GM12878 (cell line): Measurements from ENCODE around the gene ERC1. TPM values are rescaled to one million over a fixed set of nuclear protein-coding genes. Genes with fewer than 3 reads are reported as not detected.

Source experiments
- ATAC-seq: fragments of 200-7000 bp; cut with Tn5 transposase; 3 replicates; pipeline ENCODE4 v1.9.1; 2020; ENCODE audit warnings: mild to moderate bottlenecking, moderate library complexity
- BruUV-seq: library from RNA; stranded (reverse); fragments of 400-500 nt; replicated peaks from 2 replicates; lab custom pipeline; 2021; lab: Mats Ljungman, UMichigan
- CTCF ChIA-PET: fragments of 300-600 bp; sonication (Branson Sonifier 250); formaldehyde crosslinking; extraction: SDS; loops from one replicate; lab custom pipeline; 2021; ENCODE audit warnings: inconsistent platforms; lab: Yijun Ruan, JAX
- POLR2A ChIA-PET: fragments of 350-600 bp; formaldehyde crosslinking; extraction: SDS; loops from one replicate; lab custom pipeline; 2021; ENCODE audit warnings: inconsistent platforms; lab: Charles Lee
- RAD21 ChIA-PET: fragments of 300-600 bp; sonication (Branson Sonifier 250); formaldehyde crosslinking; loops from one replicate; lab custom pipeline; 2023; ENCODE audit warnings: antibody characterized with exemption; ENCODE audit not compliant: unreplicated experiment; lab: Charles Lee
- SMC1A ChIA-PET: fragments of 300-600 bp; sonication (Branson Sonifier 250); formaldehyde crosslinking; loops from one replicate; lab custom pipeline; 2023; ENCODE audit not compliant: unreplicated experiment, uncharacterized antibody; lab: Charles Lee
- DNase-seq: peaks from one replicate; pipeline ENCODE4 v3.0.0-alpha.2; 2011; ENCODE audit warnings: low read depth, low spot score
- FAIRE-seq: peaks from 3 replicates; lab custom pipeline; 2011; peaks lifted over from hg19 to GRCh38; lab: Jason Lieb, UNC
- H2AFZ ChIP-seq: 2 replicates; pipeline ENCODE4 v1.6.0; 2011; ENCODE audit warnings: low read depth, low read length, control low read depth; ENCODE audit not compliant: control insufficient read depth
- H3K27ac ChIP-seq: 2 replicates; pipeline ENCODE4 v1.5.1; 2011; ENCODE audit warnings: control low read depth; ENCODE audit not compliant: control insufficient read depth, insufficient read depth
- H3K27me3 ChIP-seq, 2 experiments: replicated peaks in 1 of 2; 2 replicates each; pipeline versions ENCODE4 v1.6.0 to v1.6.1; 2011; ENCODE audit warnings: low read length in 1 of 2; ENCODE audit not compliant: control insufficient read depth in 2 of 2, insufficient read depth in 2 of 2
- H3K36me3 ChIP-seq, 2 experiments: 2 replicates each; pipeline ENCODE4 v1.5.1; 2011; ENCODE audit warnings: low read length in 1 of 2; ENCODE audit not compliant: control insufficient read depth in 2 of 2, insufficient read depth in 2 of 2
- H3K4me1 ChIP-seq: 2 replicates; pipeline ENCODE4 v1.6.1; 2011; ENCODE audit warnings: mild to moderate bottlenecking, low read length, moderate library complexity, mixed read lengths; ENCODE audit not compliant: control insufficient read depth, insufficient read depth
- H3K4me2 ChIP-seq: 2 replicates; pipeline ENCODE4 v1.6.0; 2011; ENCODE audit warnings: control low read depth; ENCODE audit not compliant: control insufficient read depth, insufficient read depth
- H3K4me3 ChIP-seq: fragments of 200-600 bp; sonication (generic); 2 replicates; pipeline ENCODE4 v1.5.1; 2016
- H3K79me2 ChIP-seq: 2 replicates; pipeline ENCODE4 v1.6.0; 2011; ENCODE audit warnings: low read length; ENCODE audit not compliant: control insufficient read depth, insufficient read depth
- H3K9ac ChIP-seq: 2 replicates; pipeline ENCODE4 v1.8.0; 2011; ENCODE audit warnings: low read length, control low read depth, mixed read lengths; ENCODE audit not compliant: control insufficient read depth, insufficient read depth
- H3K9me3 ChIP-seq: replicated peaks from 3 replicates; pipeline ENCODE4 v1.5.1; 2011; ENCODE audit warnings: mild to moderate bottlenecking, low read length; ENCODE audit not compliant: control insufficient read depth, insufficient read depth
- H4K20me1 ChIP-seq: 2 replicates; pipeline ENCODE4 v1.6.0; 2011; ENCODE audit not compliant: control insufficient read depth, insufficient read depth
- CBX3 ChIP-seq: fragments of 200-600 bp; sonication (generic); IDR thresholded peaks from 2 replicates; pipeline ENCODE4 v1.6.1; 2016; ENCODE audit warnings: low read depth, borderline replicate concordance
- CHD2 ChIP-seq: IDR thresholded peaks from 2 replicates; pipeline ENCODE4 v1.6.1; 2011; ENCODE audit warnings: low read depth, low read length, improper control_type of control experiment, borderline replicate concordance
- CHD4 ChIP-seq: fragments of 200-600 bp; sonication (generic); IDR thresholded peaks from 2 replicates; pipeline ENCODE4 v1.6.1; 2016; ENCODE audit warnings: mild to moderate bottlenecking
- CREM ChIP-seq: IDR thresholded peaks from 2 replicates; pipeline ENCODE4 v1.6.1; 2014; ENCODE audit warnings: antibody characterized with exemption, low read depth
- FOS ChIP-seq: IDR thresholded peaks from 3 replicates; pipeline ENCODE4 v1.6.1; 2011; ENCODE audit warnings: borderline replicate concordance; ENCODE audit not compliant: insufficient read length; ENCODE audit errors: extremely low read depth
- GATAD2B ChIP-seq: fragments of 450-650 bp; conservative IDR thresholded peaks from 2 replicates; pipeline ENCODE4 v1.6.1; 2017; ENCODE audit warnings: low read depth, mild to moderate bottlenecking, moderate library complexity
- NR2C2 ChIP-seq: IDR thresholded peaks from 2 replicates; pipeline ENCODE4 v1.6.1; 2011; ENCODE audit warnings: borderline replicate concordance, low read depth; ENCODE audit not compliant: control insufficient read depth, insufficient read length
- PML ChIP-seq: IDR thresholded peaks from 2 replicates; pipeline ENCODE4 v1.6.1; 2012; ENCODE audit warnings: low read length, inconsistent platforms
- RBBP5 ChIP-seq: fragments of 200-600 bp; sonication (generic); conservative IDR thresholded peaks from 2 replicates; pipeline ENCODE4 v1.6.1; 2016
- RCOR1 ChIP-seq: conservative IDR thresholded peaks from 2 replicates; pipeline ENCODE4 v1.6.1; 2012; ENCODE audit warnings: low read depth, low read length, improper control_type of control experiment
- SIX5 ChIP-seq: IDR thresholded peaks from 2 replicates; pipeline ENCODE4 v1.6.1; 2011; ENCODE audit warnings: mild to moderate bottlenecking, low read depth, low read length, moderate library complexity; ENCODE audit not compliant: severe bottlenecking
- STAT1 ChIP-seq: fragments of 450-650 bp; conservative IDR thresholded peaks from 2 replicates; pipeline ENCODE4 v1.6.1; 2014; ENCODE audit warnings: antibody characterized with exemption, mild to moderate bottlenecking
- STAT3 ChIP-seq: IDR thresholded peaks from 2 replicates; pipeline ENCODE4 v1.6.1; 2011; ENCODE audit warnings: low read depth, low read length, improper control_type of control experiment
- ZSCAN29 ChIP-seq: fragments of 450-650 bp; IDR thresholded peaks from 2 replicates; pipeline ENCODE4 v1.6.1; 2017; ENCODE audit warnings: mild to moderate bottlenecking, moderate library complexity
- WGBS: methylation state at CpG from one replicate; pipeline ENCODE4 v1.1.6; 2016; ENCODE audit warnings: low lambda C conversion rate; ENCODE audit not compliant: insufficient replicate concordance, insufficient coverage; ENCODE audit errors: missing lambda C conversion rate; 5-methylcytosine and 5-hydroxymethylcytosine counted together
- in situ Hi-C: fragments of 300-500 bp; cut with MboI; formaldehyde crosslinking; loops from 9 replicates; pipeline ENCODE4 v1.14.3; 2018; ENCODE audit warnings: mixed read lengths
- intact Hi-C: fragments of 100-400 bp; cut with micrococcal nuclease; formaldehyde crosslinking; loops from one replicate; pipeline ENCODE4 v1.14.2; 2022; ENCODE audit not compliant: unreplicated experiment
- polyA plus RNA-seq, 11 experiments: library from polyadenylated mRNA; depleted of rRNA in 4 of 11; unstranded in 6 of 11; stranded (reverse) in 5 of 11; fragments of >200 nt; fragmentation: Nextera tagmentation in 4 of 11; fragmentation: Illumina TruSeq in 1 of 11; extraction: Ambion mirVana in 4 of 11; extraction: Trizol in 1 of 11; gene quantifications; 1 replicate in 1 of 11; 2 replicates in 10 of 11; pipeline versions ENCODE4 v1.2.1 to v1.2.3, GENCODE V29; 2011 to 2016; ENCODE audit warnings: inconsistent platforms in 2 of 11, missing spikeins in 2 of 11, low read depth in 1 of 11
- total RNA-seq, 4 experiments: library from RNA; depleted of rRNA in 3 of 4; stranded (reverse); fragments of >200 nt in 3 of 4; fragmentation: Illumina TruSeq in 1 of 4; extraction: Trizol in 1 of 4; gene quantifications; 2 replicates each; pipeline versions ENCODE4 v1.2.1 to v1.2.3, GENCODE V29; 2013 to 2021
- TF ChIP-seq, protein P1 (sequence below): IDR thresholded peaks from 2 replicates; pipeline ENCODE4 v1.6.1; 2012; ENCODE audit warnings: low read depth, low read length, improper control_type of control experiment
- TF ChIP-seq, protein P2 (sequence below): fragments of 450-650 bp; IDR thresholded peaks from 2 replicates; pipeline ENCODE4 v1.6.1; 2014; ENCODE audit warnings: mild to moderate bottlenecking
- TF ChIP-seq, protein P3 (sequence below): fragments of 450-650 bp; IDR thresholded peaks from 2 replicates; pipeline ENCODE4 v1.6.1; 2017; ENCODE audit warnings: mild to moderate bottlenecking, low read depth, inconsistent platforms; ENCODE audit not compliant: poor library complexity, severe bottlenecking
- TF ChIP-seq, protein P4 (sequence below): fragments of 450-650 bp; IDR thresholded peaks from 2 replicates; pipeline ENCODE4 v1.6.1; 2017; ENCODE audit warnings: low read depth, mild to moderate bottlenecking, moderate library complexity

Gene ERC1
- total and polyA plus RNA-seq, 10 of the 15 experiments (the other 5 are each of a cell fraction or from before 2014, with no cell fraction given), result 0.75 to 8.0 (median 5.0) TPM

DNA sequence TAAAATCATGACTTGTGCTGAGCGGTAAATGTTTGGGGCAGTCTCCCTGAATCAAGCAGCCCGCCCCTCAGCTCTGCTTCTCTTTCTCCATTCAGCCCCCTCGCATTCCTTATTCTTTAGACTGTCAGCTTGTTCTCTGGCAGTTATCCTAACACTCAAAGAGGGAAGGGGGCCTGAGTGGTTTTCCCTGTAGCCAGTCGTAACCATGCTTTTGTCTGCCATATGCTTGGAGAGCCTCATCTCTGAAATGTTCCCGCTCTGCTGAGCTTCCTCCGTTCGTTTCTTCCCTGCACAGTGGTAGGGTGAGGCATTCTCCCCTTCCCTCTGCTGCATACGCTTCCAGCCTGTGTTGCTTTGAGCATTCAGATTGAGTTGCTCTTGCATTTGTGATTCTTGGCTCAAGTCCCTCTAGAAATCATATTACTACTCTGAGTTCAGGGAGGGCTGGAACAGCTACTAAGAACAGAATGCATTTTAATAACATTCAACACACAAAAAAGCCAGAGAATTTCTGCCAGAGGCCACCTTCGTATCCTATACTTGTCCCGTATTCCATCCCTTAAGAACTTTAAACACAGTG, 483.6 kb downstream of the ERC1 start:
- ATAC-seq (no peak), FAIRE-seq (no peak), DNase-seq (no peak)
- ChIA-PET RAD21 (interaction anchor here (0.8 to 2.2 kb wide), 4 partner anchors 10 to 357 kb away, joined by 3 to 8 read pairs (median 4); no protein-coding TSS in a partner anchor), CTCF (interaction anchor here (0.6 to 1.9 kb wide), 5 partner anchors 10 to 356 kb away, joined by 3 to 7 read pairs (median 4); no protein-coding TSS in a partner anchor), POLR2A (interaction anchor here (0.6 kb wide), 3 partner anchors 34 to 627 kb away, joined by 4 to 6 read pairs (median 5); no protein-coding TSS in a partner anchor), SMC1A (interaction anchor here (0.9 to 2.1 kb wide), 8 partner anchors 10 to 356 kb away, joined by 3 to 13 read pairs (median 3); no protein-coding TSS in a partner anchor)
- Histone ChIP-seq H3K79me2 (no peaks in the 10 kb centered on the region), H3K9me3 (no peaks in the 10 kb centered on the region; the same call in 2 of the 3 replicates), H3K4me1 (no peaks in the 10 kb centered on the region), H3K27ac (no peak overlapping the region), H3K27me3 (no peaks in the 10 kb centered on the region), H3K4me3 (no peak overlapping the region), H3K9ac (no peak overlapping the region), H4K20me1 (no peaks in the 10 kb centered on the region), H3K36me3 (no peaks in the 10 kb centered on the region), H2AFZ (no peak overlapping the region), H3K4me2 (no peak overlapping the region)
- 66% methylated on average over 10 of the region's 10 CpGs for WGBS
- in situ Hi-C loops (no loop called here), intact Hi-C loops (no loop called here)
- no TSS peak for BruUV-seq
- TF ChIP-seq, protein P1, sequence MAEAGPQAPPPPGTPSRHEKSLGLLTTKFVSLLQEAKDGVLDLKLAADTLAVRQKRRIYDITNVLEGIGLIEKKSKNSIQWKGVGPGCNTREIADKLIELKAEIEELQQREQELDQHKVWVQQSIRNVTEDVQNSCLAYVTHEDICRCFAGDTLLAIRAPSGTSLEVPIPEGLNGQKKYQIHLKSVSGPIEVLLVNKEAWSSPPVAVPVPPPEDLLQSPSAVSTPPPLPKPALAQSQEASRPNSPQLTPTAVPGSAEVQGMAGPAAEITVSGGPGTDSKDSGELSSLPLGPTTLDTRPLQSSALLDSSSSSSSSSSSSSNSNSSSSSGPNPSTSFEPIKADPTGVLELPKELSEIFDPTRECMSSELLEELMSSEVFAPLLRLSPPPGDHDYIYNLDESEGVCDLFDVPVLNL, result no peak
- TF ChIP-seq STAT3 (no peak), STAT1 (no peak), RCOR1 (no peak), SIX5 (no peak), FOS (no peak), ZSCAN29 (no peak), PML (no peak), RBBP5 (no peak), CHD4 (no peak), GATAD2B (no peak), NR2C2 (no peak), CHD2 (no peak), CBX3 (no peak), CREM (no peak)
- TF ChIP-seq, protein P2, sequence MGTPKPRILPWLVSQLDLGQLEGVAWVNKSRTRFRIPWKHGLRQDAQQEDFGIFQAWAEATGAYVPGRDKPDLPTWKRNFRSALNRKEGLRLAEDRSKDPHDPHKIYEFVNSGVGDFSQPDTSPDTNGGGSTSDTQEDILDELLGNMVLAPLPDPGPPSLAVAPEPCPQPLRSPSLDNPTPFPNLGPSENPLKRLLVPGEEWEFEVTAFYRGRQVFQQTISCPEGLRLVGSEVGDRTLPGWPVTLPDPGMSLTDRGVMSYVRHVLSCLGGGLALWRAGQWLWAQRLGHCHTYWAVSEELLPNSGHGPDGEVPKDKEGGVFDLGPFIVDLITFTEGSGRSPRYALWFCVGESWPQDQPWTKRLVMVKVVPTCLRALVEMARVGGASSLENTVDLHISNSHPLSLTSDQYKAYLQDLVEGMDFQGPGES, result no peak
- TF ChIP-seq, protein P3, sequence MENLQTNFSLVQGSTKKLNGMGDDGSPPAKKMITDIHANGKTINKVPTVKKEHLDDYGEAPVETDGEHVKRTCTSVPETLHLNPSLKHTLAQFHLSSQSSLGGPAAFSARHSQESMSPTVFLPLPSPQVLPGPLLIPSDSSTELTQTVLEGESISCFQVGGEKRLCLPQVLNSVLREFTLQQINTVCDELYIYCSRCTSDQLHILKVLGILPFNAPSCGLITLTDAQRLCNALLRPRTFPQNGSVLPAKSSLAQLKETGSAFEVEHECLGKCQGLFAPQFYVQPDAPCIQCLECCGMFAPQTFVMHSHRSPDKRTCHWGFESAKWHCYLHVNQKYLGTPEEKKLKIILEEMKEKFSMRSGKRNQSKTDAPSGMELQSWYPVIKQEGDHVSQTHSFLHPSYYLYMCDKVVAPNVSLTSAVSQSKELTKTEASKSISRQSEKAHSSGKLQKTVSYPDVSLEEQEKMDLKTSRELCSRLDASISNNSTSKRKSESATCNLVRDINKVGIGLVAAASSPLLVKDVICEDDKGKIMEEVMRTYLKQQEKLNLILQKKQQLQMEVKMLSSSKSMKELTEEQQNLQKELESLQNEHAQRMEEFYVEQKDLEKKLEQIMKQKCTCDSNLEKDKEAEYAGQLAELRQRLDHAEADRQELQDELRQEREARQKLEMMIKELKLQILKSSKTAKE, result no peak
- TF ChIP-seq, protein P4, sequence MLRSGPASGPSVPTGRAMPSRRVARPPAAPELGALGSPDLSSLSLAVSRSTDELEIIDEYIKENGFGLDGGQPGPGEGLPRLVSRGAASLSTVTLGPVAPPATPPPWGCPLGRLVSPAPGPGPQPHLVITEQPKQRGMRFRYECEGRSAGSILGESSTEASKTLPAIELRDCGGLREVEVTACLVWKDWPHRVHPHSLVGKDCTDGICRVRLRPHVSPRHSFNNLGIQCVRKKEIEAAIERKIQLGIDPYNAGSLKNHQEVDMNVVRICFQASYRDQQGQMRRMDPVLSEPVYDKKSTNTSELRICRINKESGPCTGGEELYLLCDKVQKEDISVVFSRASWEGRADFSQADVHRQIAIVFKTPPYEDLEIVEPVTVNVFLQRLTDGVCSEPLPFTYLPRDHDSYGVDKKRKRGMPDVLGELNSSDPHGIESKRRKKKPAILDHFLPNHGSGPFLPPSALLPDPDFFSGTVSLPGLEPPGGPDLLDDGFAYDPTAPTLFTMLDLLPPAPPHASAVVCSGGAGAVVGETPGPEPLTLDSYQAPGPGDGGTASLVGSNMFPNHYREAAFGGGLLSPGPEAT, result no peak
